ENCODE data around the gene ZNF219. TPM values are rescaled to one million over a fixed set of nuclear protein-coding genes. Genes with fewer than 3 reads are reported as not detected.

The ZNF219 gene
- total and polyA plus RNA-seq, 2 of the 13 experiments (the other 11 are each of a cell fraction or from before 2014, with no cell fraction given), result 34.5 to 36.6 TPM

- no peak for TF ChIP-seq ZUFSP (CRISPR knock-in tag; IDR thresholded peaks at IDR 0.05; ENCODE audit: borderline replicate concordance)
- TF ChIP-seq ZNF441 (CRISPR knock-in tag; IDR thresholded peaks at IDR 0.05; ENCODE audit: borderline replicate concordance), result no peak
- no peak for TF ChIP-seq ZNF101 (CRISPR knock-in tag; IDR thresholded peaks at IDR 0.05; ENCODE audit: borderline replicate concordance, low read depth)
- TF ChIP-seq RFX1 (IDR thresholded peaks at IDR 0.05), result no peak
- TF ChIP-seq ARHGAP35 (CRISPR knock-in tag; IDR thresholded peaks at IDR 0.05; ENCODE audit: borderline replicate concordance), result no peak
- peak; percentile 38 for TF ChIP-seq ASH2L (IDR thresholded peaks at IDR 0.05; ENCODE audit: insufficient read length, low read depth, low read length)
- TF ChIP-seq GLI4 (CRISPR knock-in tag; IDR thresholded peaks at IDR 0.05; ENCODE audit: borderline replicate concordance), result 0 out of 2 replicates have a peak, but pooled peaks have one; percentile 21
- no peak for TF ChIP-seq TEAD3 (CRISPR knock-in tag; optimal IDR thresholded peaks at IDR 0.05; ENCODE audit: borderline replicate concordance)
- TF ChIP-seq ZSCAN25 (CRISPR knock-in tag; IDR thresholded peaks at IDR 0.05), result no peak
- TF ChIP-seq ZNF30 (CRISPR knock-in tag; IDR thresholded peaks at IDR 0.05), result no peak
- no peak for TF ChIP-seq HCFC1 (IDR thresholded peaks at IDR 0.05; ENCODE audit: low read depth, low read length)
- TF ChIP-seq ZNF331 (CRISPR knock-in tag; IDR thresholded peaks at IDR 0.05), result no peak
- no peak for TF ChIP-seq IKZF5 (CRISPR knock-in tag; IDR thresholded peaks at IDR 0.05)
- no peak for TF ChIP-seq SRSF1 (optimal IDR thresholded peaks at IDR 0.05; ENCODE audit: low read depth, low read length)
- TF ChIP-seq ZSCAN9 (CRISPR knock-in tag; IDR thresholded peaks at IDR 0.05; ENCODE audit: borderline replicate concordance), result no peak
- 0 out of 2 replicates have a peak, but pooled peaks have one; percentile 9 for TF ChIP-seq ZBTB38 (CRISPR knock-in tag; IDR thresholded peaks at IDR 0.05)
- no peak for TF ChIP-seq IRF1 (CRISPR knock-in tag; IDR thresholded peaks at IDR 0.05; ENCODE audit: low read depth)
- TF ChIP-seq HMGA1 (CRISPR knock-in tag; conservative IDR thresholded peaks at IDR 0.05), result no peak
- TF ChIP-seq NR1H2 (CRISPR knock-in tag; IDR thresholded peaks at IDR 0.05; ENCODE audit: borderline replicate concordance, low read depth), result no peak
- TF ChIP-seq LRRFIP1 (CRISPR knock-in tag; conservative IDR thresholded peaks at IDR 0.05), result no peak
- peak; percentile 56; the same call in 1 of the 2 replicates for TF ChIP-seq CREBL2 (CRISPR knock-in tag; IDR thresholded peaks at IDR 0.05; ENCODE audit: borderline replicate concordance)
- no peak for TF ChIP-seq SALL1 (CRISPR knock-in tag; IDR thresholded peaks at IDR 0.05)
- TF ChIP-seq ZNF562 (CRISPR knock-in tag; IDR thresholded peaks at IDR 0.05; ENCODE audit: borderline replicate concordance), result no peak
- TF ChIP-seq SCMH1 (CRISPR knock-in tag; IDR thresholded peaks at IDR 0.05; ENCODE audit: borderline replicate concordance), result no peak
- TF ChIP-seq PLRG1 (conservative IDR thresholded peaks at IDR 0.05), result no peak
- TF ChIP-seq ZNF552 (CRISPR knock-in tag; IDR thresholded peaks at IDR 0.05; ENCODE audit: borderline replicate concordance), result no peak
Observed at GRCh38 chr14:21070083-21070609, 28.3 kb downstream of the ZNF219 start, which contains the start of gene ARHGEF40 (continued).

Data from HepG2 (cell line).